AG09309 (cell line): ENCODE results near the gene PPP4R1.

Experiments
- DNase-seq: peaks from one replicate; pipeline ENCODE4 v3.0.0-alpha.2; 2010; ENCODE audit warnings: low read depth
- H3K4me3 ChIP-seq: 2 replicates; pipeline ENCODE4 v1.5.1; 2011; ENCODE audit warnings: mild to moderate bottlenecking, low read depth, low read length, moderate library complexity; ENCODE audit not compliant: control insufficient read depth
- CTCF ChIP-seq: IDR thresholded peaks from 2 replicates; pipeline ENCODE4 v1.5.1; 2011; ENCODE audit warnings: mild to moderate bottlenecking, low read depth, low read length, inconsistent platforms; ENCODE audit not compliant: insufficient read depth, control insufficient read depth; ENCODE audit errors: missing control alignments

The PPP4R1 gene

GRCh38 chr18:9569178-9569577 is 45.2 kb downstream of the PPP4R1 start:
- TF ChIP-seq CTCF = no peak
- no peak for DNase-seq
- no peak overlapping the region for H3K4me3 ChIP-seq

GRCh38 chr18:9568186-9568585 is 46.2 kb downstream of the PPP4R1 start:
- DNase-seq = no peak
- TF ChIP-seq CTCF = no peak
- H3K4me3 ChIP-seq = no peak overlapping the region

- no peak for TF ChIP-seq CTCF
- no peak for DNase-seq
Measured at GRCh38 chr18:9565407-9565806, 49.0 kb downstream of the PPP4R1 start.

GRCh38 chr18:9563331-9563730 is 51.0 kb downstream of the PPP4R1 start:
- DNase-seq = no peak
- no peak for TF ChIP-seq CTCF
- H3K4me3 ChIP-seq = no peak overlapping the region

More at GRCh38 chr18:9565407-9565806, 49.0 kb downstream of the PPP4R1 start:
- no peak overlapping the region for H3K4me3 ChIP-seq

GRCh38 chr18:9562584-9562983 is 51.8 kb downstream of the PPP4R1 start:
- no peak for TF ChIP-seq CTCF
- H3K4me3 ChIP-seq = no peak overlapping the region
- no peak for DNase-seq

- no peak for DNase-seq
- H3K4me3 ChIP-seq = no peak overlapping the region
- no peak for TF ChIP-seq CTCF
Measured at GRCh38 chr18:9561759-9562158, 52.6 kb downstream of the PPP4R1 start.

GRCh38 chr18:9559253-9559652 is 55.1 kb downstream of the PPP4R1 start:
- DNase-seq = no peak
- no peak for TF ChIP-seq CTCF
- no peak overlapping the region for H3K4me3 ChIP-seq
